CD4-positive, CD25-positive, alpha-beta regulatory T cell (primary cell): Measurements from ENCODE around the gene FANCG. TPM values are rescaled to one million over a fixed set of nuclear protein-coding genes. Genes with fewer than 3 reads are reported as not detected.
A peak's percentile ranks its signal among the peaks of the same experiment; 100 is the strongest.

ENCODE experiments used
- ATAC-seq, 2 donors: fragments of 150-1000 bp; cut with Tn5 transposase; one replicate each; pipeline ENCODE4 v1.10.0; 2021; ENCODE audit warnings: low read depth in 2 of 2, moderate number of reproducible peaks in 2 of 2, moderate library complexity in 1 of 2
- DNase-seq, 3 donors: peaks; one replicate each; pipeline versions ENCODE4 v3.0.0 to v3.0.0-alpha.2; 2012 to 2022; ENCODE audit warnings: mixed read lengths in 1 of 3
- H3K27ac ChIP-seq: one replicate; pipeline ENCODE4 v1.7.0; 2013; ENCODE audit warnings: mild to moderate bottlenecking, low read length; ENCODE audit not compliant: insufficient read depth, poor library complexity, severe bottlenecking
- H3K27me3 ChIP-seq: one replicate; pipeline ENCODE4 v1.7.0; 2013; ENCODE audit warnings: low read length; ENCODE audit not compliant: control insufficient read depth, insufficient read depth
- H3K36me3 ChIP-seq: one replicate; pipeline ENCODE4 v1.7.0; 2013; ENCODE audit warnings: mild to moderate bottlenecking, low read length, moderate library complexity; ENCODE audit not compliant: control insufficient read depth, insufficient read depth
- H3K4me1 ChIP-seq: 2 replicates; pipeline ENCODE4 v1.7.0; 2013; ENCODE audit warnings: mild to moderate bottlenecking, low read length; ENCODE audit not compliant: insufficient read depth, control insufficient read depth, poor library complexity, severe bottlenecking
- H3K4me3 ChIP-seq: one replicate; pipeline ENCODE4 v1.7.0; 2013; ENCODE audit warnings: low read depth, mild to moderate bottlenecking, low read length, moderate library complexity
- H3K9me3 ChIP-seq, 2 experiments: 1 replicate in 1 of 2; 2 replicates in 1 of 2; pipeline ENCODE4 v1.7.0; 2013; ENCODE audit warnings: low read length in 2 of 2, mild to moderate bottlenecking in 1 of 2, moderate library complexity in 1 of 2; ENCODE audit not compliant: control insufficient read depth in 2 of 2
- H3K27ac Mint-ChIP-seq, 3 donors: one replicate each; pipeline ENCODE4 v1.8.0; 2020 to 2022; ENCODE audit warnings: mild to moderate bottlenecking in 3 of 3, mixed read lengths in 3 of 3, moderate library complexity in 2 of 3
- H3K27me3 Mint-ChIP-seq: one replicate; pipeline ENCODE4 v1.8.0; 2022; ENCODE audit warnings: mild to moderate bottlenecking, mixed read lengths
- H3K36me3 Mint-ChIP-seq: one replicate; pipeline ENCODE4 v1.8.0; 2020; ENCODE audit warnings: mixed read lengths
- H3K4me1 Mint-ChIP-seq, 4 donors: one replicate each; pipeline ENCODE4 v1.8.0; 2020 to 2022; ENCODE audit warnings: mixed read lengths in 4 of 4, mild to moderate bottlenecking in 1 of 4
- H3K4me3 Mint-ChIP-seq, 4 donors: one replicate each; pipeline ENCODE4 v1.8.0; 2020 to 2022; ENCODE audit warnings: mild to moderate bottlenecking in 4 of 4, mixed read lengths in 4 of 4, moderate library complexity in 3 of 4
- H3K9me3 Mint-ChIP-seq, 7 donors: one replicate each; pipeline ENCODE4 v1.8.0; 2020 to 2022; ENCODE audit warnings: mixed read lengths in 7 of 7, mild to moderate bottlenecking in 3 of 7, moderate library complexity in 2 of 7
- polyA plus RNA-seq, 4 donors: library from polyadenylated mRNA; unstranded; fragments of 300-500 nt; fragmentation: Illumina TruSeq; gene quantifications; one replicate each; pipeline ENCODE4 v1.2.3, GENCODE V29; 2021
- total RNA-seq: library from RNA; stranded (reverse); gene quantifications from one replicate; pipeline ENCODE4 v1.2.3, GENCODE V29; 2022

The FANCG gene
- total and polyA plus RNA-seq, 5 donors from 2014 or later: 8.6 to 23.7 (median 10.2) TPM

DNA sequence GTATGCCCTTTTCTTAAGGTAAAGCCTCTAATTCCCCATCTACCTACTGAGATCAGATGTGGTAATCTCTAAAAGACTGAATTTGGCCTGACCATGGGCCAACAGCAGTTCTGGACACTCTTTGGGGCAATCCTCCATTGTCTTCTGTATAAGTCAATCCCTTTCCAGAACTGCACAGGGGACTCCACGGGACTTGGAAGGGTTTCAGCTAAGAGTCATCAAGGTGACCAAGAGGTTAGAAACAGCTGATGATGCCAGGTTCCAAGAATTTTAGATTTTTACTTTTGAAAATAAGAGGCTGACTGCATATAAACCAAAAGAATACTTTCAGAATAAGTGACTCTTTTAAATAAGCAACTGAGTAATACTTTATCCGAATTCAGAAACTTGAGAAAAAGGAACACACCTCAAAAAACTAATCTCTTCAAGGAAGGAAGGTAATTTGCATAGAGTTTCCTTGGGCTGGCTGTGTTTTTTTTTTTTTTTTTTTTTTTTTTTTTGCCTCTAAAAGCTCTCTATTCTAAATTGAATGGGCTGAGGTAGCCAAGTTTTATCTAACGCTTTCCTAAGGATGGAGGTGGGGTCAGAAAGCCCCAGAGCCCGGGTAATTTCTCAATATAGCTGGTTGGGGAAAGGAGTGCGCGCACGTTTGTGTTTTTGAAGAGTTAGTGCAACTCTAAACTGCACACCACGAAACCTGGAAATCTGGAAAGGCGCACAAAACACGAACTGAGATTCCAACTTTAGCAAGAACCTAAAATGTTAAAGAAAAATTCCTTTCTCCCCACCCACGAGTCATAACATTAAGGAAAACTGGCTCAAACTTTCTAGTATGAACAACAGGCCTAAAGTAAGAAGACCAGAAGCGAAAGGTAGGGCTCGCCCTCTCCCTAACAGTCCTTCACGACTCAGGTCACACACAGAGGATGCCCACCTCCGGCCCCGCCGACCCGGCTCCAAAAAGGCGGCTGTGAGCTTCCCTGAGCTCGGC is 8.6 kb downstream of the FANCG start:
- Mint-ChIP-seq H3K9me3 (no peaks in the 10 kb centered on the region), H3K36me3 (peaks cover 26% of the 10 kb centered on the region), H3K27ac (peak overlapping the region; percentile 86 to 97 (median 95)), H3K27me3 (no peaks in the 10 kb centered on the region), H3K4me1 (peaks cover 15 to 66% (median 52%) of the 10 kb centered on the region in 4 donors), H3K4me3 (peak overlapping the region; percentile 86 to 98 (median 90))
- Histone ChIP-seq H3K4me3 (peak overlapping the region; percentile 96), H3K27me3 (no peaks in the 10 kb centered on the region), H3K36me3 (peaks cover 40% of the 10 kb centered on the region), H3K4me1 (peaks cover 42% of the 10 kb centered on the region), H3K9me3 (no peaks in the 10 kb centered on the region), H3K27ac (peak overlapping the region; percentile 97)
- DNase-seq: peak in 1 of 3 donors; percentile 49
- no peak for ATAC-seq

DNA sequence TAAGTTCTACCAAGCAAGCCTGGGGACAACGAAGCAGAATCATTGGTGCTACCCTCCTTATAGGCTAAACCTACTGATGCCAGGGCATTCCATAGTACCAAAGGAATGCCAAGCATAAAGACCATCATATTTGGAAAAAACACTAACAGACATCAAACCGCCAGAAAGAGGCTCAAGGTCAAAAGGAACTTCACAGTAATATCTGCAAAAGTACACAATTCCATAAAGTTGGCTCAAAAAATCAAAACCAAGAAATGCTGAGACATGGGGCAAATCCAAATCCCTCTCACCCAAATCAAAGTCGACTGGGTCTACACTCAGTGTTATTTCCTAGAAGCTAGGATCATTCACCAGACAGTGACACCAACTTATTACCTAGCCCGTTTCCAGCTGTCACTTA is 10.7 kb downstream of the FANCG start:
- peak overlapping the region in 2 of 3 donors; percentile 44 to 61 for H3K27ac Mint-ChIP-seq
- H3K27ac ChIP-seq: no peak overlapping the region
- no peaks in the 10 kb centered on the region for H3K9me3 Mint-ChIP-seq
- H3K4me1 Mint-ChIP-seq: peaks cover 15 to 71% (median 52%) of the 10 kb centered on the region in 4 donors
- no peaks in the 10 kb centered on the region for H3K27me3 ChIP-seq
- peak overlapping the region; percentile 55 for H3K4me3 ChIP-seq
- H3K9me3 ChIP-seq: no peaks in the 10 kb centered on the region
- DNase-seq: no peak
- no peaks in the 10 kb centered on the region for H3K27me3 Mint-ChIP-seq
- peaks cover 42% of the 10 kb centered on the region for H3K4me1 ChIP-seq
- peak overlapping the region; percentile 75 to 98 (median 88) for H3K4me3 Mint-ChIP-seq
- H3K36me3 Mint-ChIP-seq: peaks cover 32% of the 10 kb centered on the region
- peaks cover 53% of the 10 kb centered on the region for H3K36me3 ChIP-seq
- ATAC-seq: no peak

DNA sequence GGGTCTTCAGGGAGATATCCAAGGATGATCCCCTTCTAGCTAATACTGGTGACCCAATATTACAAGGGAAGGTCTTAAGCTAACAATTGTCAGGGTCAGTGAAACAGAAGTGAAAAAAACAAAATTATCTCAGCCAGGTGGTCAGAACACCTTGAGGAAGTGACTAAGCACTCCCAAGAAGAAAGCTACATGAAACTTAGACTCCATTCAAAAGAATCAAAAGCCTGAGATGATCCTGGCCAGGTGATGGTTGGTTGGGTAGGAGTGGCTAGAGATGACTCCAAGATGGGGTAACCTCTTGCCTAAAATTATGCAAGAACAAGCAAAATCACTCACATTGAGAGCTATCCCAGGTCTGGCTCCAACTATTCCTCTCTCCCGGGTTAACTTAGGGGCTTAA is 12.7 kb downstream of the FANCG start:
- H3K27ac Mint-ChIP-seq: peak overlapping the region in 1 of 3 donors; percentile 83

DNA sequence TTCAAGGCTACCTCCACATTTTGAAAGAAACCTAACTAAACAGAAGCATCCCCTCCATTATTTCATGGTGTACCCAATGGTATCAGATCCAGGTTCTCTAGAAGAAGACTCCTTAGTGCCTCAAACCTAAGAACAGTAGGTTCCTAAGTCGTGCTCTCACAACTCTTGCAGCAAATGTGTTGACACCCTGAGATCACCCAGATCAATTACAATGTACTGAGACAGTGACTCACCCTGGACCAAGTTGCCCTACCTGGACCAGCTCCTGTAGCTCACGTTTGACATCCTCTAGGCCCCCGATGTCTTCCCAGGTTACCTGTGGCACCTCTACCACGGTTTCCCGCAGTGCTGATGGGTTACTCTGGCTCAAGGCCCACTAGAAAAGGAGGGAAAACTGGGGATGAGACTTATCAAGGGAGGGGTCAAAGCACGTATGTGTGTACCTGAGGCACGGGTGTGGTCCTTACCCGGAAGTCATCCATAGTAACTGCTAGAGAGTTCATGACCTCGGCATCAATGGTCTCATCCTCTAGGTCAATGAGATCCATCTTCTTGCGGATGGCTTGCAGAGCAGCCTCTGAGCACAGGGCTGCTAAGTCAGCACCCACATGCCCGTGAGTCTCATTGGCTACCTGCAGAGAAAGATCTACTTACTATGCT is 19.1 kb downstream of the FANCG start:
- no peaks in the 10 kb centered on the region for H3K9me3 ChIP-seq
- DNase-seq (no peak), ATAC-seq (no peak)
- H3K4me1 ChIP-seq: no peaks in the 10 kb centered on the region
- Mint-ChIP-seq H3K4me3 (no peak overlapping the region), H3K9me3 (no peaks in the 10 kb centered on the region), H3K27ac (no peak overlapping the region), H3K4me1 (peaks cover 0 to 7% (median under 1%) of the 10 kb centered on the region in 4 donors), H3K27me3 (no peaks in the 10 kb centered on the region), H3K36me3 (peaks cover 66% of the 10 kb centered on the region)
- no peaks in the 10 kb centered on the region for H3K27me3 ChIP-seq
- peaks cover 100% of the 10 kb centered on the region for H3K36me3 ChIP-seq
- H3K27ac ChIP-seq: no peak overlapping the region
- H3K4me3 ChIP-seq: no peak overlapping the region

More for the DNA sequence above, 12.7 kb downstream of the FANCG start:
- Mint-ChIP-seq H3K9me3 (no peaks in the 10 kb centered on the region), H3K36me3 (peaks cover 50% of the 10 kb centered on the region), H3K4me1 (peaks cover 15 to 60% (median 42%) of the 10 kb centered on the region in 4 donors), H3K4me3 (peak overlapping the region in 1 of 4 donors; percentile 91), H3K27me3 (no peaks in the 10 kb centered on the region)
- Histone ChIP-seq H3K27me3 (no peaks in the 10 kb centered on the region), H3K4me3 (no peak overlapping the region), H3K27ac (no peak overlapping the region), H3K36me3 (peaks cover 73% of the 10 kb centered on the region), H3K9me3 (no peaks in the 10 kb centered on the region), H3K4me1 (peaks cover 34% of the 10 kb centered on the region)
- ATAC-seq (no peak), DNase-seq (no peak)

DNA sequence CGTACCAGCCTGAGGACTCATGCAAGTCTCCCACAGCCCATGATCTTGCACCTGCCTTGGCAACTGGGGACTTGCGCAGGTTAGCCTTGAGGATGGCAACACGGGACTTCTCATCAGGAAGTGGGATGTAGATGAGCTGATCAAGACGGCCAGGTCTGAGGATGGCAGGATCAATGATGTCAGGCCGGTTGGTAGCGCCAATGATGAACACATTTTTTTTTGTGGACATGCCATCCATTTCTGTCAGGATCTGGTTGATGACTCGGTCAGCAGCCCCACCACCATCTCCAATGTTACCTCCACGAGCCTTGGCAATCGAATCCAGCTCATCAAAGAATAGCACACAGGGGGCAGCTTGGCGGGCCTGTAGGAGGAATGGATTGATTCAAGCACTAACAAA is 20.3 kb downstream of the FANCG start:
- no peak overlapping the region for H3K27ac Mint-ChIP-seq
- H3K27ac ChIP-seq: no peak overlapping the region
- H3K27me3 Mint-ChIP-seq: no peaks in the 10 kb centered on the region

DNA sequence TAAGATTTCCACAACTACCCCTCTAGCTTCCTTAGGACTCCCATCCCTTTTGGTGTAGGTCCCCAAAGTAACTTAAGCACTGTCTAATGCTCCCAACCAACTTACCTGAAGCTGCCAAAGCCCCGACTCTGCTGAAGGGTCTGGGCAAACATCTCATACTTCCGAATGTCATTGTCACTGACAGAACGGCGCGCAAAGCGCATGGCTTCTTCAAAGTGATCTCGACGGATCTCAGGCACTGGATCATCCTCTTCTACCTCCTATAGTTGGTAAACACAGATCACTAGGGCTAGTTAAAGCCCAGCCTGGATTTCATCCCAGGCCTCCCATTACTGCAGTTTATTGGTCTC is 22.5 kb downstream of the FANCG start:
- ATAC-seq: no peak
- Histone ChIP-seq H3K36me3 (peaks cover 81% of the 10 kb centered on the region), H3K4me1 (no peaks in the 10 kb centered on the region), H3K4me3 (no peak overlapping the region), H3K9me3 (no peaks in the 10 kb centered on the region), H3K27me3 (no peaks in the 10 kb centered on the region), H3K27ac (no peak overlapping the region)
- peak overlapping the region in 1 of 3 donors; percentile 62 for H3K27ac Mint-ChIP-seq
- no peaks in the 10 kb centered on the region for H3K27me3 Mint-ChIP-seq
- peaks cover 63% of the 10 kb centered on the region for H3K36me3 Mint-ChIP-seq
- H3K9me3 Mint-ChIP-seq: no peaks in the 10 kb centered on the region
- DNase-seq: no peak
- H3K4me1 Mint-ChIP-seq: peaks cover 0 to 6% (median 1%) of the 10 kb centered on the region in 4 donors
- H3K4me3 Mint-ChIP-seq: no peak overlapping the region

More for the DNA sequence above, 20.3 kb downstream of the FANCG start:
- DNase-seq: no peak
- Histone ChIP-seq H3K36me3 (peaks cover 94% of the 10 kb centered on the region), H3K4me3 (no peak overlapping the region), H3K27me3 (no peaks in the 10 kb centered on the region), H3K9me3 (no peaks in the 10 kb centered on the region), H3K4me1 (no peaks in the 10 kb centered on the region)
- Mint-ChIP-seq H3K36me3 (peaks cover 69% of the 10 kb centered on the region), H3K4me1 (peaks cover 0 to 6% (median 1%) of the 10 kb centered on the region in 4 donors), H3K4me3 (no peak overlapping the region), H3K9me3 (no peaks in the 10 kb centered on the region)
- ATAC-seq: no peak

DNA sequence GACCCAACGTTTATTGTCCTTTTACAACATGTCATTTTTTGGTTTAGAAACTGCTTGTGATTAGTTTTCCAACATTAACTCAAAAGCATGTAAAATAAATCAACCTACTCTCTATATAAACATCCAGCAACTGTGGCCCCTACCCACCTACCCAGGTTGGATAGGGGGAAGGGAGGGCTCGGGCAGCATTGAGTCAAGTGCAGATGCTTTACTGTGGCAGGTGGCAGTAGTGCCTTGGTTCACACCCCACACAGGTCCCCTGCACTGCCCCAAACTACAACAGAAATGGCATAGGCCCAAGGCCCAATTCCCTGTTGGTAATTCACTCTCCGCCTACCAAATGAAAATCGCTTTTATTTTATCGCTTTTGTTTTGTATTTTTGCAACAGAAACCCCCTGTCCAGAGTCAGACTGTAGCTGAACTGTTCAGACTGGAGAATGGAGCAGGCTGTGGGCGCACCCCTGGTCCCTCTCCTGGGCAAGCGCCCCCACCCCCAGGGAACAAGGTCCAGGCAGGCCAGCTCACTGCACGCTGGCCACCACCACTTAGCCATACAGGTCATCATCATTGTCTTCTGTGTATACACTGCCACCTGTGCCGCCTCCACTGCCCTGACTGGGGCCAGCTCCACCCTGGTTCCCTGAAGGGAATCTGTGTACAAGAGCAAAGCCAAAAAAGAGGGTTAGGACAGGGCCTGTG is 23.0 kb downstream of the FANCG start:
- H3K36me3 ChIP-seq: peaks cover 79% of the 10 kb centered on the region
- peaks cover 60% of the 10 kb centered on the region for H3K36me3 Mint-ChIP-seq
- no peaks in the 10 kb centered on the region for H3K9me3 Mint-ChIP-seq
- peaks cover 0 to 6% (median 3%) of the 10 kb centered on the region in 4 donors for H3K4me1 Mint-ChIP-seq
- H3K9me3 ChIP-seq: no peaks in the 10 kb centered on the region
- no peak overlapping the region for H3K4me3 Mint-ChIP-seq
- no peak overlapping the region for H3K27ac ChIP-seq
- no peaks in the 10 kb centered on the region for H3K4me1 ChIP-seq
- no peak for ATAC-seq
- peak overlapping the region in 1 of 3 donors; percentile 62 for H3K27ac Mint-ChIP-seq
- no peak overlapping the region for H3K4me3 ChIP-seq
- no peak for DNase-seq
- H3K27me3 Mint-ChIP-seq: no peaks in the 10 kb centered on the region
- H3K27me3 ChIP-seq: no peaks in the 10 kb centered on the region
